Activated B cell treated with CpG ODN at 0.5 μM for 24 hours (primary cell): ENCODE data around the gene WFIKKN2. TPM values are rescaled to one million over a fixed set of nuclear protein-coding genes. Genes with fewer than 3 reads are reported as not detected.

Experiments used
- ATAC-seq: fragments of 200-7000 bp; cut with Tn5 transposase; one replicate; pipeline ENCODE4 v1.10.0; 2021; ENCODE audit warnings: low read depth, mild to moderate bottlenecking, moderate library complexity
- CTCF ChIA-PET: fragments of 350-600 bp; sonication (Branson Sonifier 250); formaldehyde crosslinking; loops from one replicate; lab custom pipeline; 2021; ENCODE audit warnings: antibody characterized with exemption; lab: Charles Lee
- POLR2A ChIA-PET: fragments of 350-600 bp; sonication (Branson Sonifier 250); formaldehyde crosslinking; loops from one replicate; lab custom pipeline; 2021; ENCODE audit warnings: antibody characterized with exemption; lab: Charles Lee
- DNase-seq: peaks from one replicate; pipeline ENCODE4 v3.0.0; 2022
- H3K27ac Mint-ChIP-seq: one replicate; pipeline ENCODE4 v1.8.0; 2020; ENCODE audit warnings: mixed read lengths
- H3K27me3 Mint-ChIP-seq: one replicate; pipeline ENCODE4 v1.8.0; 2021; ENCODE audit warnings: mixed read lengths
- H3K36me3 Mint-ChIP-seq: one replicate; pipeline ENCODE4 v1.8.0; 2021; ENCODE audit warnings: low read depth, mixed read lengths
- H3K4me1 Mint-ChIP-seq: one replicate; pipeline ENCODE4 v1.8.0; 2021; ENCODE audit warnings: mixed read lengths
- H3K4me3 Mint-ChIP-seq: one replicate; pipeline ENCODE4 v1.8.0; 2020; ENCODE audit warnings: mild to moderate bottlenecking, mixed read lengths
- H3K9me3 Mint-ChIP-seq: one replicate; pipeline ENCODE4 v1.8.0; 2020; ENCODE audit warnings: mixed read lengths
- intact Hi-C: fragments of 100-400 bp; cut with micrococcal nuclease; formaldehyde crosslinking; loops from one replicate; pipeline ENCODE4 v1.15.1; 2024
- total RNA-seq: library from RNA; stranded (reverse); gene quantifications from 2 replicates; pipeline ENCODE4 v1.2.3, GENCODE V29; 2022
- TF ChIP-seq, protein P1 (sequence below): fragments of 200-600 bp; IDR thresholded peaks from one replicate; pipeline ENCODE4 v1.8.0; 2022; ENCODE audit warnings: antibody characterized with exemption, mild to moderate bottlenecking

The WFIKKN2 gene
- total RNA-seq, 1 donor from 2014 or later: not detected

DNA sequence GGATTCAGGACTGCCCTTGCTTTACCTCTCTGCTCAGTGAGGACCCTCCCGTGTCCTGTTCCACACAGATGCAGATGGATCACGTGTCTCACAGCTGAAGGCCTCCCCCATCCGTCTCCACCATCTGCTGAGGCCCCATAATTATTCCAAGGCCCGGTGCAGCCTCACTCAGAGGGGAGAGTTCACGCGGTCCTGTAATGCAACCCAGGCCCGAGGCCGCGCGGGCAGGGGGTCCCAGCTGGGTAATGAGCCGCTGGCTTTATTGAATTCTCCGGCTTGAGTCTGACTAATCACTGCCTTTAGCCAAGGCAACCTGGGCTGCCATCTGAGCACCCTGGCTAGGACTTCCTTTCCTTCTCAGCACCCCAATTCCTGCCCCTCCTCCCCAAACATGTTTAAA lies 4.4 kb upstream of the WFIKKN2 start:
- CTCF ChIA-PET: no interaction called here
- intact Hi-C loops: no loop called here

DNA sequence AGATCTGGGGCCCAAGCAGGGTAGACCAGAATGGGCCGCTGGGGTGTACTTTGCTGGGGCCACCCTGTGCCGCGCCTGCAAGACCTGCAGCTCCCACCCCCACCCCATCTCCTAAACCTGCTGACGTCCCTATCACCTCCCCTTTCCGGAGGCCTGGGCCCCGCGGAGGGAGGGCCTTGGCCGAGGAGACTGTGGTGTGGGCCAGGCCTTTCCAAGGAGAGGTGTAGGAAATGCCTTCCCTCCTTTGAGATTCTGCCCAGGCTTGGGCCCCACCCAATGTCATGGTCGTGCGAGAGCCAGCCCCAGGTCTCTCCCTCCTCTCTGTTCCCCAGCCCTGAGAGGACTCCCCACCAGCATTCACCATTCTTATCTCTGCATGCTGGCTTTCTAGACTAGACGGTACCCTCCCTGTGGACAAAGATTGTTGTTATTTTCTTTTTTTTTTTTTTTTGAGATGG lies 3.9 kb upstream of the WFIKKN2 start:
- intact Hi-C loops: no loop called here
- POLR2A ChIA-PET: no interaction called here
- H3K4me1 Mint-ChIP-seq: no peaks in the 10 kb centered on the region
- no peak for ATAC-seq
- CTCF ChIA-PET: no interaction called here
- peaks cover 28% of the 10 kb centered on the region for H3K27me3 Mint-ChIP-seq
- TF ChIP-seq, protein P1, sequence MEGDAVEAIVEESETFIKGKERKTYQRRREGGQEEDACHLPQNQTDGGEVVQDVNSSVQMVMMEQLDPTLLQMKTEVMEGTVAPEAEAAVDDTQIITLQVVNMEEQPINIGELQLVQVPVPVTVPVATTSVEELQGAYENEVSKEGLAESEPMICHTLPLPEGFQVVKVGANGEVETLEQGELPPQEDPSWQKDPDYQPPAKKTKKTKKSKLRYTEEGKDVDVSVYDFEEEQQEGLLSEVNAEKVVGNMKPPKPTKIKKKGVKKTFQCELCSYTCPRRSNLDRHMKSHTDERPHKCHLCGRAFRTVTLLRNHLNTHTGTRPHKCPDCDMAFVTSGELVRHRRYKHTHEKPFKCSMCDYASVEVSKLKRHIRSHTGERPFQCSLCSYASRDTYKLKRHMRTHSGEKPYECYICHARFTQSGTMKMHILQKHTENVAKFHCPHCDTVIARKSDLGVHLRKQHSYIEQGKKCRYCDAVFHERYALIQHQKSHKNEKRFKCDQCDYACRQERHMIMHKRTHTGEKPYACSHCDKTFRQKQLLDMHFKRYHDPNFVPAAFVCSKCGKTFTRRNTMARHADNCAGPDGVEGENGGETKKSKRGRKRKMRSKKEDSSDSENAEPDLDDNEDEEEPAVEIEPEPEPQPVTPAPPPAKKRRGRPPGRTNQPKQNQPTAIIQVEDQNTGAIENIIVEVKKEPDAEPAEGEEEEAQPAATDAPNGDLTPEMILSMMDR: no peak
- no peaks in the 10 kb centered on the region for H3K36me3 Mint-ChIP-seq
- no peak for DNase-seq
- H3K4me3 Mint-ChIP-seq: no peak overlapping the region
- H3K9me3 Mint-ChIP-seq: no peaks in the 10 kb centered on the region
- no peak overlapping the region for H3K27ac Mint-ChIP-seq

More for the DNA sequence above, 4.4 kb upstream of the WFIKKN2 start:
- no peak for DNase-seq
- no peaks in the 10 kb centered on the region for H3K9me3 Mint-ChIP-seq
- POLR2A ChIA-PET: no interaction called here
- H3K4me3 Mint-ChIP-seq: no peak overlapping the region
- no peak for ATAC-seq
- TF ChIP-seq, protein P1: no peak
- no peaks in the 10 kb centered on the region for H3K4me1 Mint-ChIP-seq
- no peaks in the 10 kb centered on the region for H3K36me3 Mint-ChIP-seq
- peaks cover 26% of the 10 kb centered on the region for H3K27me3 Mint-ChIP-seq
- no peak overlapping the region for H3K27ac Mint-ChIP-seq

DNA sequence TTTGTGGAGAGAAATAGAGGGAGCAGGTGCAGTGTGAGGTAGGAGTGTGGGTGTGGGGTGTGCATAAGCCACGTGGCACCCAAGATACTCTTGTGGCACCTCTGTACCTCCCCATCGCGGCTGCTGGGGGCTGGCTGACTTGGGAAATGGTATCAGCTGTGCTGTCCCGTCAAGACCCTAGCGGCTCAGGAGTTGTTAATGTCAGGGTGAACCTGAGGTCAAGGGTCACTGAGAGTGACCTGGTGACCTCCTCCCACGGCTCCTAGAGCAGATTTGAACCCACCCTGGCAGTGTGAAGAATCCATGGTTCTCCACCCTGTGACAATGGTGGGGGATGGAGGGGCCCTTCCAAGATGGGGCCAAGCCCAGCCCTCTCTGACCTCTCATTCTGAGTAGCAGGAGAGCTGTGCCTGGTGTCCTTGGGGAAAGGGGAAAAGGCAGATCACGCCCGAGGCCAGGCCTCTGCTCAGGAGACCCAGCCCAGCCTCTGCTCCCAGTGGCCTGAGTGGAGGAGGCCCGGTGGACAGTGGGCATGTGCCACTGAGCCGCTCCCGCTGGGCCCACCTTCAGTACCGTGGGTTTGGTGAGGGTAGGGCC lies 3.0 kb upstream of the WFIKKN2 start:
- no peak overlapping the region for H3K27ac Mint-ChIP-seq
- CTCF ChIA-PET: no interaction called here

DNA sequence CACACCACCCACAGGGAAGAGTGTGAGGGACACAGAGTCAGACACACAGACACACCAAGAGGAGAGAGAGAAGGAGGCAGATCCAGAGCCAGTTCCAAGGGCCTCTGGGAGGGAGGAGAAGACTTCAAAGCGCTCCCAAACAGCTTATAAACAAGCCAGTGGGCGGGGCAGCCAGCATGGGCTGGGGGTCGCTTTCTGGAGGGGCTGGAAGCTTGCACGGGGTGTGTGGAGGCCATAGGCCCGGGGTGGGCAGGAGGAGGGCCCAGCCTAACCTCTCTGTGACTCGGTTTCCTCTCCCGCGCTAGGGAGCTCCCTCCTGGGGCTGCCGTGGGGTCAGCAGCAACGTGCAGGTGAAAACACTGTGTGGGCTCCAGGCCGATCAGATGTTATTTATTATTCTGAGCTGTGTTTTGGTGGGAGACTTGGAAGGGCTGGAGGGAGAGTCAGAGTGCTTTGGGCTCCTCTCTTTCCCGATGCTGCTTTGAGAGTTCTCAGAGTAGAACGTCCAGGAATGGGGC lies 2.5 kb upstream of the WFIKKN2 start:
- Mint-ChIP-seq H3K27ac (no peak overlapping the region), H3K9me3 (no peaks in the 10 kb centered on the region), H3K4me1 (no peaks in the 10 kb centered on the region), H3K27me3 (peaks cover 25% of the 10 kb centered on the region), H3K36me3 (no peaks in the 10 kb centered on the region), H3K4me3 (no peak overlapping the region)
- ChIA-PET CTCF (no interaction called here), POLR2A (no interaction called here)
- DNase-seq: no peak
- intact Hi-C loops: no loop called here
- TF ChIP-seq, protein P1: no peak
- no peak for ATAC-seq

More for the DNA sequence above, 3.0 kb upstream of the WFIKKN2 start:
- TF ChIP-seq, protein P1: no peak
- Mint-ChIP-seq H3K9me3 (no peaks in the 10 kb centered on the region), H3K4me3 (no peak overlapping the region), H3K4me1 (no peaks in the 10 kb centered on the region), H3K36me3 (no peaks in the 10 kb centered on the region), H3K27me3 (peaks cover 28% of the 10 kb centered on the region)
- intact Hi-C loops: no loop called here
- POLR2A ChIA-PET: no interaction called here
- DNase-seq (no peak), ATAC-seq (no peak)

DNA sequence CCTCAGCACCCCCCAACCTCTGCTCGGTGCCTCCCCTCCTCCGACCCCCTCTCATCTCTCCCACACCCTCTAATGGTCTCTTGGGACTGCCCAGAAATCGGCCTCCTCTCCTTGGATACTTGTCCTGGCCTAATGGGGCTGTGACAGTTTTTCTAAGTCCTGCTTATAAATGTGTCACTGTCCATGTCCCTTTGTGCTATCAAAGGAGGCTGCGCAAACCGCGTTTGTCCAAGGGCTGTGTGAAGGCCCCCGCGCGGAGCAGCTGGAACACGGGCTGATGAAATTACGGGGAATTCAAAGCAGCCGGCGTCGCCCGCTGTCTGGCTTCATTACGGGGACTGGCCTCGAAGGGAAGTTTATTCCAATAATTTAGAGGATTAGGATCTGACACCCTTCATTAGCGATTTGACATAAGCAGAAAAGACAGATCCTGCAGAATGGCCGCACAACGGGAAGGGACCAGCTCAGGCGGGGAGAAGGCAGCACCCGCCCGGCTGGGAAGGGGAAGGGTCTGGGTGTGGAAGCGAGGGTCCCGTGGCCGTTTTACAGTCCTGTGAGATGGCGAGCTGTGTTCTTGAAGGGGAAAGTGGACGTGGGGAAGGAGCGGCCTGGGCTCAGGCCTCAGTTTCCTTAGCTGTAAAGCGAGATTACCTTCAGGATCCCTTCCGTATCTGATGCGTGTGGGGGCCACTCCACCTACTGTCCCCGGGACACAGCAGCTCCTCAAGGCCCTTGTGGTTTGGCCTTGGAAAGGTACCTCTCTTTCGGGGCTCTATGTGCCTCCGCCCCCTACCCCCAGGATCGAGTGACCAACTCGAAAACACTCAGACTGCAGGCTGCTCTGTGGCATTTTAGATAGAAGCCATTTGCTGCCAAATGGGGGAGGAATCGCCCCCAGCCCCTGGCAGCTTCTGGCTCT lies 1.6 kb upstream of the WFIKKN2 start:
- intact Hi-C loops: no loop called here
- Mint-ChIP-seq H3K27ac (no peak overlapping the region), H3K36me3 (no peaks in the 10 kb centered on the region), H3K4me3 (no peak overlapping the region), H3K4me1 (no peaks in the 10 kb centered on the region), H3K9me3 (no peaks in the 10 kb centered on the region), H3K27me3 (peaks cover 25% of the 10 kb centered on the region)
- ChIA-PET CTCF (no interaction called here), POLR2A (no interaction called here)
- no peak for DNase-seq
- TF ChIP-seq, protein P1: no peak
- no peak for ATAC-seq
